Measurements from ENCODE around the gene ALDH3A1. TPM values are rescaled to one million over a fixed set of nuclear protein-coding genes. Genes with fewer than 3 reads are reported as not detected.

Gene ALDH3A1
- total RNA-seq, 1 donor from 2014 or later: 1.0 TPM

DNA sequence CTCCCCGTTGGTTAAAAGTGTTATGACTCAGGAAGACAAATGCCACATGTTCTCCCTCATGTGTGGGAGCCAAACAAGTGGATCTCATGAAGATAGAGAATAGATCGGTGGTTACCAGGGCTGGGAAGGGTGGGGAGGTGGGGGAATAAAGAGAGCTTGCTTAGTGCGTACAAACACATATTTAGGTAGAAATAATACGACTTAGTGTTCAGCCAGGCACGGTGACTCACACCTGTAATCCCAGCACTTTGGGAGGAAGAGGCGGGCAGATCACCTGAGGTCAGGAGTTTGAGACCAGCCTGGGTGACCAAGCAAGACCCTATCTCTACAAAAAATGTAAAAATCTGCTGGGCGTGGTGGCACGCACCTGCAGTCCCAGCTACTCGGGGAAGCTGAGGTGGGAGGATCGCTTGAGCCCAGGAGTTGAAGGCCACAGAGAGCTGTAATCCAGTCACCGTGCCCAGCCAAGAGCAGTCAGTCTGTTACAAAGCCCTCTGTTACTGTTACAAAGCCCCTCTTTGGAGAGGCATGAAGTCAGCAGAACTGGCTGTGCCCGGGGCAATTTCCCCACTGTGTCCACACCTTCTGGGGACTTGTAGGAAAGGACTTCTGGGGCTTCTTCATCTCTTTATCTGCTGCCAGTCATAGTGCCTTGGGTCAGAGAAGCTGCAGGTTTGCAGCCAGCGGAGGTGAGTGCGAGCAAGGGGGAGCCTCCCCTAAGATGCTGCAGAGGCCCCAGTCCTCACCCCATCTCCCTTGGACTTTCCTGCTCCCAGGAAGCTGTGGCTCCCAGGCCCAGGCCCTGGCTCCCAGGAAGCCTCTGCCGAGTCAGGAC is 4.3 kb upstream of the ALDH3A1 start:
- no peak overlapping the region for H3K27ac Mint-ChIP-seq
- TF ChIP-seq, protein P1, sequence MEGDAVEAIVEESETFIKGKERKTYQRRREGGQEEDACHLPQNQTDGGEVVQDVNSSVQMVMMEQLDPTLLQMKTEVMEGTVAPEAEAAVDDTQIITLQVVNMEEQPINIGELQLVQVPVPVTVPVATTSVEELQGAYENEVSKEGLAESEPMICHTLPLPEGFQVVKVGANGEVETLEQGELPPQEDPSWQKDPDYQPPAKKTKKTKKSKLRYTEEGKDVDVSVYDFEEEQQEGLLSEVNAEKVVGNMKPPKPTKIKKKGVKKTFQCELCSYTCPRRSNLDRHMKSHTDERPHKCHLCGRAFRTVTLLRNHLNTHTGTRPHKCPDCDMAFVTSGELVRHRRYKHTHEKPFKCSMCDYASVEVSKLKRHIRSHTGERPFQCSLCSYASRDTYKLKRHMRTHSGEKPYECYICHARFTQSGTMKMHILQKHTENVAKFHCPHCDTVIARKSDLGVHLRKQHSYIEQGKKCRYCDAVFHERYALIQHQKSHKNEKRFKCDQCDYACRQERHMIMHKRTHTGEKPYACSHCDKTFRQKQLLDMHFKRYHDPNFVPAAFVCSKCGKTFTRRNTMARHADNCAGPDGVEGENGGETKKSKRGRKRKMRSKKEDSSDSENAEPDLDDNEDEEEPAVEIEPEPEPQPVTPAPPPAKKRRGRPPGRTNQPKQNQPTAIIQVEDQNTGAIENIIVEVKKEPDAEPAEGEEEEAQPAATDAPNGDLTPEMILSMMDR (IDR thresholded peaks at IDR 0.05; ENCODE audit: unreplicated experiment): no peak
- no peak overlapping the region for H3K4me3 Mint-ChIP-seq (ENCODE audit: low read depth)
- H3K27me3 Mint-ChIP-seq: peaks cover 33% of the 10 kb centered on the region
- peaks cover 4% of the 10 kb centered on the region for H3K4me1 Mint-ChIP-seq (ENCODE audit: low read depth)
- H3K9me3 Mint-ChIP-seq (ENCODE audit: low read depth): no peaks in the 10 kb centered on the region
- DNase-seq (ENCODE audit: low spot score, unreplicated experiment): no peak
- H3K36me3 Mint-ChIP-seq (ENCODE audit: insufficient read depth): no peaks in the 10 kb centered on the region

DNA sequence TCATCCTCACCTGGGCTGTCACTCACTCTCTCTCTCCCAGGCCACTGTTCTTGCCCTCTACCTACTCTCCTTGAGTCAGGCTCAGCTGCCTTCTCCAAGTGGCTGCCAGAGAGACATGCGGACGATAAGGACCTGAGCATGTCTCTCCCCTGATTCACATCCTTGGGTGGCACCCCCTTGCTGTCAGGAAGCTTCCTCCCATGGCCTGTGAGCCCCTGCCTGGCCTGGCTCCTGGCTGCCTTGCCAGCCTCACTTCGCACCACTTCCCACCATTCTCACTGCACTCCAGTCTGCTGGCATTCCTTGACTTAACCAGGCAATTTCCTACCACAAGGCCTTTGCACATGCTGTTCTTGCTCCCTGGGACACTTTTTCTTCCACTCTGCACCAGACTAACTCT is 2.7 kb upstream of the ALDH3A1 start:
- H3K4me1 Mint-ChIP-seq (ENCODE audit: low read depth): peaks cover 4% of the 10 kb centered on the region
- no peaks in the 10 kb centered on the region for H3K36me3 Mint-ChIP-seq (ENCODE audit: insufficient read depth)
- H3K27me3 Mint-ChIP-seq: peaks cover 33% of the 10 kb centered on the region
- TF ChIP-seq, protein P1 (IDR thresholded peaks at IDR 0.05; ENCODE audit: unreplicated experiment): no peak
- peak overlapping the region; percentile 0 for H3K27ac Mint-ChIP-seq
- no peak overlapping the region for H3K4me3 Mint-ChIP-seq (ENCODE audit: low read depth)
- no peaks in the 10 kb centered on the region for H3K9me3 Mint-ChIP-seq (ENCODE audit: low read depth)
- DNase-seq (ENCODE audit: low spot score, unreplicated experiment): no peak

DNA sequence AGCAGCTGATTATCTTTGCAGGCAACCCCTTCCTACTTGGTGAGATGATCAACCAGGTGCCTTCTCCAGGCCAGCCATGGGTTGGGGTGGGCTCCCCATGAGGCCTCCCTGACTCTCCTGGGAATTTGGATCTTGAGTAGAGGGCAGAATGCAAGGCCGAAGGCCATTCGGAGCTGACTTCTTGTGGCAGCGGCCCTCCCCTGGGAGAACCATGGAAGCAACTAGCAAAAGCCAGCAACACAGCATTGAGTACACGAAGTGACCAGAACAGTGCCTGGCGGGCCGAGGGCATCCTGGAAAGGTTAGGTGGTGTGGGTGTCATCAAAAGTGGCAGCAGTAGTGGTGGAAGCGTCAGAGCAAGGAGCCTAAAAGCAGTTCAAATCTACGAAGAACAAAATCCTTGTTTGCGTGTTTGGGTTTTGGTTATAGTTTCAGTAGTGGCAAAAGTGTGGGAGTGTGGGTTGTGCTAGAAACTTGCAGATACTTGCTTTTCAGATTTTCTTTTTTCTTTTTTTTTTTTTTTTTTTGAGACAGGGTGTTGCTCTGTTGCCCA is 2.0 kb upstream of the ALDH3A1 start:
- no peak for DNase-seq (ENCODE audit: low spot score, unreplicated experiment)
- Mint-ChIP-seq H3K9me3 (ENCODE audit: low read depth) (no peaks in the 10 kb centered on the region), H3K4me1 (ENCODE audit: low read depth) (peaks cover 4% of the 10 kb centered on the region), H3K27me3 (peaks cover 33% of the 10 kb centered on the region), H3K27ac (no peak overlapping the region), H3K36me3 (ENCODE audit: insufficient read depth) (no peaks in the 10 kb centered on the region), H3K4me3 (ENCODE audit: low read depth) (no peak overlapping the region)
- TF ChIP-seq, protein P1 (IDR thresholded peaks at IDR 0.05; ENCODE audit: unreplicated experiment): no peak

DNA sequence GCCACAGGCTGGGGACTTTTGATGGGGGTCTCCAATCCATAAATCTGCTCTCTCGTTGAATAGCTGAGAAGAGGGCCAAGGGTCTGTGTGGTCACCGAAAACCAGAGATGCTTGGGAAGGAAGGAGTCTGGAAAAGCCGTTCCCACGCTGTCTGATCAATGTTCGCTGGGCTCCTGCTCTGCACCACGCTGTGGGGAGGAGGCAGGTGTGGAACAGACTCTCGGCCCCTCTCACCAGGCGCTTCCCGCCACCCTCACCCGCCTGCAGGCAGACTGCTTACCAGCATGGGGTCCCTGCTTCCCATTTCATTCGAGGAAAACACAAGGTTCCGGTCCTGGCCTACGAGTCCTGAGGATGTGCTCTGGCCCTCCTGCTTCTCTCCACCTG is 702 bp upstream of the ALDH3A1 start:
- no peak for DNase-seq (ENCODE audit: low spot score, unreplicated experiment)
- no peaks in the 10 kb centered on the region for H3K9me3 Mint-ChIP-seq (ENCODE audit: low read depth)
- H3K27me3 Mint-ChIP-seq: peaks cover 33% of the 10 kb centered on the region
- no peak overlapping the region for H3K27ac Mint-ChIP-seq
- TF ChIP-seq, protein P1 (IDR thresholded peaks at IDR 0.05; ENCODE audit: unreplicated experiment): no peak
- H3K36me3 Mint-ChIP-seq (ENCODE audit: insufficient read depth): no peaks in the 10 kb centered on the region
- peaks cover 4% of the 10 kb centered on the region for H3K4me1 Mint-ChIP-seq (ENCODE audit: low read depth)
- H3K4me3 Mint-ChIP-seq (ENCODE audit: low read depth): no peak overlapping the region

DNA sequence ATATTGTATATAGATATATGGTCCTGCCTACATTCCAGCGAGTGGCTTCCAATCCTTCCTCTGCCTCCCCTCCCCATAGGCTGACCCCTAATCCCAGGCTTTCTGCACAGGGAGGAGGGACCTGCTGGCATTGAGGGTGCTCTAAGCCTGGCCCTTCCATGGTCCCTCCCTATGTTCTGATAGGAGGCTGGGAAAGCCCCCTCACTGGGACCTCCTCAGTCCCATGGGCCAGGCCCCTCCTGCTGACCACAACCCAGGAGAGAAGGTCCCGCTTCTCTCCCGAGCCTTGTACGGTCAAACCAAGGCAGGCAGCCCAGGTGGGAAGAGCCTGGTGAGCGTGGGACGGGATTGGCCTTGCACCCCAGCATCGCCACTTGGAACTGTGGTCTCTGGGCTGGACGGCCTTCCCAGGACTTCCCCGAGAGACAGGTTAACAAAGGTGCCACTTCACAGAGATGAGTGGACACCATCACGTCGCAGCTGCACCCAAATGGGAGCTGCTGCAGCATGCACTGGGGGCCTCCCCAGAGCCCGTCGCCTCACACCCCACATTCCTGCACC is 859 bp downstream of the ALDH3A1 start:
- peaks cover 28% of the 10 kb centered on the region for H3K27me3 Mint-ChIP-seq

More for the DNA sequence above, 859 bp downstream of the ALDH3A1 start:
- no peaks in the 10 kb centered on the region for H3K36me3 Mint-ChIP-seq (ENCODE audit: insufficient read depth)
- H3K4me3 Mint-ChIP-seq (ENCODE audit: low read depth): no peak overlapping the region
- TF ChIP-seq, protein P1 (IDR thresholded peaks at IDR 0.05; ENCODE audit: unreplicated experiment): no peak
- H3K9me3 Mint-ChIP-seq (ENCODE audit: low read depth): no peaks in the 10 kb centered on the region
- no peak for DNase-seq (ENCODE audit: low spot score, unreplicated experiment)
- H3K27ac Mint-ChIP-seq: no peak overlapping the region
- peaks cover 4% of the 10 kb centered on the region for H3K4me1 Mint-ChIP-seq (ENCODE audit: low read depth)

Data from progenitor cell of endocrine pancreas (in vitro differentiated cells).